ENCODE data around the gene JAG2.

JAG2 gene

GRCh38 chr14:105142651-105143450, 25.7 kb downstream of the JAG2 start:
- no peak for DNase-seq (ENCODE audit: extremely low read depth in 1 of 2, low read depth in 1 of 2)

GRCh38 chr14:105141486-105142281, 26.9 kb downstream of the JAG2 start:
- DNase-seq (ENCODE audit: extremely low read depth in 1 of 2, low read depth in 1 of 2), result no peak

GRCh38 chr14:105141026-105141425, 27.6 kb downstream of the JAG2 start:
- DNase-seq (ENCODE audit: extremely low read depth in 1 of 2, low read depth in 1 of 2), result no peak

- DNase-seq (ENCODE audit: extremely low read depth in 1 of 2, low read depth in 1 of 2), result no peak
Observed at GRCh38 chr14:105140581-105140980, 28.0 kb downstream of the JAG2 start.

GRCh38 chr14:105139831-105140239, 28.7 kb downstream of the JAG2 start:
- DNase-seq (ENCODE audit: extremely low read depth in 1 of 2, low read depth in 1 of 2), result no peak

- no peak for DNase-seq (ENCODE audit: extremely low read depth in 1 of 2, low read depth in 1 of 2)
Observed at GRCh38 chr14:105139212-105139825, 29.3 kb downstream of the JAG2 start.

- DNase-seq (ENCODE audit: extremely low read depth in 1 of 2, low read depth in 1 of 2), result no peak
Observed at GRCh38 chr14:105138551-105139111, 29.9 kb downstream of the JAG2 start.

- no peak for DNase-seq (ENCODE audit: extremely low read depth in 1 of 2, low read depth in 1 of 2)
Observed at GRCh38 chr14:105138021-105138541, 30.5 kb downstream of the JAG2 start.

GRCh38 chr14:105137481-105138020, 31.0 kb downstream of the JAG2 start:
- DNase-seq (ENCODE audit: extremely low read depth in 1 of 2, low read depth in 1 of 2), result no peak

- no peak for DNase-seq (ENCODE audit: extremely low read depth in 1 of 2, low read depth in 1 of 2)
Observed at GRCh38 chr14:105136401-105137322, 31.9 kb downstream of the JAG2 start.

- DNase-seq (ENCODE audit: extremely low read depth in 1 of 2, low read depth in 1 of 2), result no peak
Observed at GRCh38 chr14:105135700-105136395, 32.7 kb downstream of the JAG2 start.

- no peak for DNase-seq (ENCODE audit: extremely low read depth in 1 of 2, low read depth in 1 of 2)
Observed at GRCh38 chr14:105132921-105133654, 35.5 kb downstream of the JAG2 start.

GRCh38 chr14:105131241-105131640, 37.3 kb downstream of the JAG2 start:
- no peak for DNase-seq (ENCODE audit: extremely low read depth in 1 of 2, low read depth in 1 of 2)

GRCh38 chr14:105128059-105128458, 40.5 kb downstream of the JAG2 start:
- DNase-seq (ENCODE audit: extremely low read depth in 1 of 2, low read depth in 1 of 2), result no peak

- DNase-seq (ENCODE audit: extremely low read depth in 1 of 2, low read depth in 1 of 2), result no peak
Observed at GRCh38 chr14:105126981-105127329, 41.6 kb downstream of the JAG2 start.

GRCh38 chr14:105126126-105126980, 42.2 kb downstream of the JAG2 start:
- no peak for DNase-seq (ENCODE audit: extremely low read depth in 1 of 2, low read depth in 1 of 2)

GRCh38 chr14:105124823-105125222, 43.8 kb downstream of the JAG2 start:
- no peak for DNase-seq (ENCODE audit: extremely low read depth in 1 of 2, low read depth in 1 of 2)

Measured in stimulated activated CD8-positive, alpha-beta memory T cell treated with anti-CD3 and anti-CD28 coated beads, Interleukin-7, amount 100 ng/mL, for 48 hours (primary cell).